HL-60 (cell line): ENCODE measurements around the gene TBC1D17.

Source experiments
- GABPA ChIP-seq: IDR thresholded peaks from 2 replicates; pipeline ENCODE4 v1.6.1; 2012; ENCODE audit warnings: low read depth
- POLR2AphosphoS5 ChIP-seq: IDR thresholded peaks from 2 replicates; pipeline ENCODE4 v1.6.1; 2012; ENCODE audit warnings: low read depth
- REST ChIP-seq: IDR thresholded peaks from 2 replicates; pipeline ENCODE4 v1.6.1; 2012; ENCODE audit warnings: low read depth; ENCODE audit not compliant: insufficient replicate concordance
- SPI1 ChIP-seq: IDR thresholded peaks from 2 replicates; pipeline ENCODE4 v1.6.1; 2012; ENCODE audit warnings: low read depth, mild to moderate bottlenecking, borderline replicate concordance
- TF ChIP-seq, protein P1 (sequence below): IDR thresholded peaks from one replicate; pipeline ENCODE4 v1.5.1; 2011; ENCODE audit warnings: low read length, control low read depth, inconsistent platforms; ENCODE audit not compliant: insufficient read depth

GRCh38 chr19:49853852-49854377, 23.6 kb upstream of the TBC1D17 start:
- TF ChIP-seq, protein P1, sequence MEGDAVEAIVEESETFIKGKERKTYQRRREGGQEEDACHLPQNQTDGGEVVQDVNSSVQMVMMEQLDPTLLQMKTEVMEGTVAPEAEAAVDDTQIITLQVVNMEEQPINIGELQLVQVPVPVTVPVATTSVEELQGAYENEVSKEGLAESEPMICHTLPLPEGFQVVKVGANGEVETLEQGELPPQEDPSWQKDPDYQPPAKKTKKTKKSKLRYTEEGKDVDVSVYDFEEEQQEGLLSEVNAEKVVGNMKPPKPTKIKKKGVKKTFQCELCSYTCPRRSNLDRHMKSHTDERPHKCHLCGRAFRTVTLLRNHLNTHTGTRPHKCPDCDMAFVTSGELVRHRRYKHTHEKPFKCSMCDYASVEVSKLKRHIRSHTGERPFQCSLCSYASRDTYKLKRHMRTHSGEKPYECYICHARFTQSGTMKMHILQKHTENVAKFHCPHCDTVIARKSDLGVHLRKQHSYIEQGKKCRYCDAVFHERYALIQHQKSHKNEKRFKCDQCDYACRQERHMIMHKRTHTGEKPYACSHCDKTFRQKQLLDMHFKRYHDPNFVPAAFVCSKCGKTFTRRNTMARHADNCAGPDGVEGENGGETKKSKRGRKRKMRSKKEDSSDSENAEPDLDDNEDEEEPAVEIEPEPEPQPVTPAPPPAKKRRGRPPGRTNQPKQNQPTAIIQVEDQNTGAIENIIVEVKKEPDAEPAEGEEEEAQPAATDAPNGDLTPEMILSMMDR, result no peak
- TF ChIP-seq POLR2AphosphoS5, result no peak
- no peak for TF ChIP-seq GABPA
- TF ChIP-seq REST, result no peak
- TF ChIP-seq SPI1, result no peak
